HepG2 (cell line): ENCODE measurements around the gene SAE1. TPM values are rescaled to one million over a fixed set of nuclear protein-coding genes. Genes with fewer than 3 reads are reported as not detected.

Experiments used
- CCAR2 ChIP-seq: fragments of 200-400 bp; formaldehyde crosslinking; optimal IDR thresholded peaks from 2 replicates; pipeline ENCODE3; 2018; ENCODE audit warnings: low read depth, mild to moderate bottlenecking, low read length, moderate library complexity
- CCDC6 ChIP-seq: sonication (generic); formaldehyde crosslinking; IDR thresholded peaks from 2 replicates; pipeline ENCODE4 v1.8.1; 2022; ENCODE audit warnings: mild to moderate bottlenecking, missing genetic modification reagents, moderate library complexity
- DDIT3 ChIP-seq: sonication (generic); formaldehyde crosslinking; IDR thresholded peaks from 2 replicates; pipeline ENCODE4 v1.4.0; 2020; ENCODE audit warnings: mild to moderate bottlenecking, missing genetic modification reagents
- ELF1 ChIP-seq: sonication (generic); formaldehyde crosslinking; IDR thresholded peaks from 2 replicates; pipeline ENCODE4 v1.4.0; 2020; ENCODE audit warnings: missing genetic modification reagents
- EP300 ChIP-seq, 3 experiments: sonication (generic) in 1 of 3; formaldehyde crosslinking in 1 of 3; IDR thresholded peaks; 2 replicates each; pipeline versions ENCODE4 v1.5.1 to v1.6.1; 2011 to 2020; ENCODE audit warnings: low read depth in 2 of 3, low read length in 2 of 3, borderline replicate concordance in 1 of 3, improper control_type of control experiment in 1 of 3, mild to moderate bottlenecking in 1 of 3, missing genetic modification reagents in 1 of 3, moderate library complexity in 1 of 3
- FIP1L1 ChIP-seq: fragments of 200-400 bp; formaldehyde crosslinking; IDR thresholded peaks from 2 replicates; pipeline ENCODE4 v1.6.1; 2018; ENCODE audit warnings: low read depth, mild to moderate bottlenecking, low read length, moderate library complexity, borderline replicate concordance; ENCODE audit not compliant: insufficient read depth
- FLYWCH1 ChIP-seq: sonication (generic); formaldehyde crosslinking; IDR thresholded peaks from 2 replicates; pipeline ENCODE4 v1.8.1; 2023; ENCODE audit warnings: mild to moderate bottlenecking, missing genetic modification reagents
- FOXP4 ChIP-seq: sonication (generic); formaldehyde crosslinking; IDR thresholded peaks from 2 replicates; pipeline ENCODE4 v1.4.0; 2020; ENCODE audit warnings: missing genetic modification reagents
- GABPA ChIP-seq, 2 experiments: IDR thresholded peaks; 2 replicates each; pipeline ENCODE4 v1.6.1; 2011 to 2016; ENCODE audit warnings: low read depth in 2 of 2, low read length in 1 of 2, missing biosample characterization in 1 of 2, missing genetic modification characterization in 1 of 2
- HNF1B ChIP-seq: sonication (generic); formaldehyde crosslinking; IDR thresholded peaks from 2 replicates; pipeline ENCODE4 v1.5.1; 2020; ENCODE audit warnings: mild to moderate bottlenecking, moderate library complexity, missing genetic modification reagents
- KLF16 ChIP-seq, 2 experiments: sonication (generic) in 1 of 2; formaldehyde crosslinking in 1 of 2; IDR thresholded peaks; 2 replicates each; pipeline versions ENCODE4 v1.6.1 to v1.8.0; 2016 to 2023; ENCODE audit warnings: missing genetic modification reagents in 2 of 2, missing compliant biosample characterization in 1 of 2
- NBN ChIP-seq: fragments of 450-650 bp; conservative IDR thresholded peaks from 2 replicates; pipeline ENCODE4 v1.6.1; 2017
- RFX3 ChIP-seq: IDR thresholded peaks from 2 replicates; pipeline ENCODE4 v1.6.1; 2016; ENCODE audit warnings: missing biosample characterization, missing genetic modification reagents
- SIX4 ChIP-seq: sonication (generic); formaldehyde crosslinking; IDR thresholded peaks from 2 replicates; pipeline ENCODE4 v1.4.0; 2020; ENCODE audit warnings: missing genetic modification reagents
- SRSF4 ChIP-seq: fragments of 200-400 bp; formaldehyde crosslinking; IDR thresholded peaks from one replicate; pipeline ENCODE4 v1.6.1; 2018; ENCODE audit warnings: mild to moderate bottlenecking, low read depth, low read length, moderate library complexity; ENCODE audit not compliant: poor library complexity, severe bottlenecking
- SRSF9 ChIP-seq: fragments of 200-400 bp; formaldehyde crosslinking; IDR thresholded peaks from 2 replicates; pipeline ENCODE4 v1.6.1; 2018; ENCODE audit warnings: borderline replicate concordance, mild to moderate bottlenecking, low read depth, low read length; ENCODE audit not compliant: insufficient read depth, poor library complexity, severe bottlenecking
- TBX3 ChIP-seq: fragments of 450-650 bp; IDR thresholded peaks from 2 replicates; pipeline ENCODE4 v1.6.1; 2017; ENCODE audit warnings: antibody characterized with exemption, mild to moderate bottlenecking, inconsistent platforms, borderline replicate concordance
- ZBTB26 ChIP-seq: IDR thresholded peaks from 2 replicates; pipeline ENCODE4 v1.6.1; 2016; ENCODE audit warnings: missing compliant biosample characterization, missing genetic modification reagents, borderline replicate concordance
- ZBTB38 ChIP-seq: sonication (generic); formaldehyde crosslinking; IDR thresholded peaks from 2 replicates; pipeline ENCODE4 v1.5.1; 2020; ENCODE audit warnings: mild to moderate bottlenecking, missing genetic modification reagents
- ZNF12 ChIP-seq: sonication (generic); formaldehyde crosslinking; IDR thresholded peaks from 2 replicates; pipeline ENCODE4 v1.5.0; 2020; ENCODE audit warnings: missing genetic modification reagents
- ZNF124 ChIP-seq: sonication (generic); formaldehyde crosslinking; IDR thresholded peaks from 2 replicates; pipeline ENCODE4 v1.4.0; 2020; ENCODE audit warnings: missing genetic modification reagents
- ZNF24 ChIP-seq: fragments of 450-650 bp; IDR thresholded peaks from 2 replicates; pipeline ENCODE4 v1.6.1; 2017; ENCODE audit warnings: antibody characterized with exemption, mild to moderate bottlenecking
- ZNF335 ChIP-seq: sonication (generic); formaldehyde crosslinking; IDR thresholded peaks from 2 replicates; pipeline ENCODE4 v1.4.0; 2020; ENCODE audit warnings: missing genetic modification reagents
- ZNF709 ChIP-seq: sonication (generic); formaldehyde crosslinking; IDR thresholded peaks from 2 replicates; pipeline ENCODE4 v1.5.0; 2020; ENCODE audit warnings: mild to moderate bottlenecking, missing genetic modification reagents
- polyA plus RNA-seq, 8 experiments: library from polyadenylated mRNA; depleted of rRNA in 3 of 8; stranded (reverse) in 7 of 8; unstranded in 1 of 8; fragments of >200 nt; fragmentation: Illumina TruSeq in 4 of 8; extraction: Trizol in 4 of 8; gene quantifications; 2 replicates each; pipeline versions ENCODE4 v1.2.1 to v1.2.3, GENCODE V29; 2011 to 2016; ENCODE audit warnings: low read depth in 4 of 8, missing spikeins in 1 of 8, mixed read lengths in 1 of 8; ENCODE audit not compliant: insufficient read depth in 1 of 8
- total RNA-seq, 5 experiments: library from RNA; depleted of rRNA; stranded (reverse); fragments of >200 nt; fragmentation: Illumina TruSeq; extraction: Trizol; gene quantifications; 2 replicates each; pipeline ENCODE4 v1.2.3, GENCODE V29; 2016; ENCODE audit warnings: low read depth in 1 of 5

The SAE1 gene
- total and polyA plus RNA-seq, 2 of the 13 experiments (the other 11 are each of a cell fraction or from before 2014, with no cell fraction given): 87.6 to 197 TPM

- TF ChIP-seq FIP1L1 (no peak), GABPA (IDR thresholded peaks at IDR 0.05; ENCODE audit: low read depth, low read length) (no peak), GABPA (CRISPR knock-in tag; IDR thresholded peaks at IDR 0.05; ENCODE audit: low read depth) (peak; percentile 32; the same call in 1 of the 2 replicates), ZBTB26 (no peak), KLF16 (CRISPR knock-in tag; IDR thresholded peaks at IDR 0.05) (peak in 1 of 2 experiments; percentile 48; a peak in 2 of 4 replicates), SRSF9 (no peak), SRSF4 (no peak), DDIT3 (CRISPR knock-in tag) (no peak), ZNF12 (CRISPR knock-in tag) (no peak), ZNF24 (no peak), HNF1B (CRISPR knock-in tag) (no peak; the same call in 1 of the 2 replicates), EP300 (IDR thresholded peaks at IDR 0.05; ENCODE audit: low read depth in 2 of 2, low read length in 2 of 2) (no peak), EP300 (CRISPR knock-in tag; IDR thresholded peaks at IDR 0.05; ENCODE audit: borderline replicate concordance) (no peak), ZNF335 (CRISPR knock-in tag) (no peak), SIX4 (CRISPR knock-in tag) (no peak), ELF1 (CRISPR knock-in tag) (no peak), ZNF124 (CRISPR knock-in tag) (no peak), NBN (no peak), ZBTB38 (peak; percentile 57; the same call in 1 of the 2 replicates), CCDC6 (CRISPR knock-in tag) (0 out of 2 replicates have a peak, but pooled peaks have one; percentile 12), FOXP4 (CRISPR knock-in tag) (no peak), TBX3 (no peak), ZNF709 (CRISPR knock-in tag) (peak; percentile 55; the same call in 1 of the 2 replicates), RFX3 (CRISPR knock-in tag) (no peak), CCAR2 (no peak), FLYWCH1 (CRISPR knock-in tag) (no peak)
Measured at GRCh38 chr19:47112166-47112996, 18.3 kb upstream of the SAE1 start (continued).
